ENCODE data around the gene ACTL6B. TPM values are rescaled to one million over a fixed set of nuclear protein-coding genes. Genes with fewer than 3 reads are reported as not detected.
"Not testable (repeated sequence)": the region's sequence is repeated elsewhere in the genome, so short reads cannot be mapped to it uniquely, and the experiment has no call there.

The ACTL6B gene
- not detected for total RNA-seq

DNA sequence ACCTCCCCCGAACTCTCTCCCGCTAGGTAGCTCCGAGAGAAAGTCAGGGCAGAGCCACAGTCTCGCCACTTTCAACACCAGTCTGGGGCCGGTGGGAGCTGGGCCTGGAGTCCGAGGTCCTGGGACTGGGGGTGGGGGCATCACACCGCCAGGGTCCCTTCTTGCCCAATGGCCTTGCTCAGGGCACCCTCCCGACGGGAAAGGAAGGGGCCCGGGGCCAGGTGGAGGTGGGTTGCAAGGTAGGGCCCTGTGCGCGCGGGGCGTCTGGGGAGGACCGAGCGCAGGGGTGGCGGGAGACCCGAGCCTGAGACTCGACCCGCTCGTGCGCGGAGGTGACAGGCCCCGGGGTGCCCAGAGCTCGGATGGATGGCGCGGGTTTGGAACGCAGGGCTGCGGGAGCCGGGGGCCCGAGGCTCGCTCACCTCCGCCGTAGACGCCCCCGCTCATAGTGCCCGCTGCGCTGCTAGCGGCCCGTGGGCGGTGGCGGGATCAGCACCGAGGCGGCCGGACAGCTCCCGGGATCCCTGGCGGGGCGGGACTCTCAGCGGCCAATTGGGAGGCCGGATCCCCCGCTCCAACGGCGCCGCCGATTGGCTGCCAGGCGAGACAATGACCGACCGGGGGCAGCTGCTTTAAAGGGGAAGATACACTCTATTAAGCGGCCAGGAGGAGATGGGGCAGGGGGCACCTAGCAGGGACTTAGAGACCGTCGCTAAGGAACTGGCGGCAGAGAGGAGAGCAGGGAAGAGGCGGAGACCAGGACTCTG, at the start of gene ACTL6B:
TSS of gene ACTL6B (minus strand) at position 541 of the 767 bp plus-strand sequence. CDS start at position 447, 94 bp downstream.
- intact Hi-C loops (cut with DNase I; ENCODE audit: low total_unique reads), result no loop called here
- TF ChIP-seq POLR2A (IDR thresholded peaks at IDR 0.05), result no peak
- TF ChIP-seq, protein P1, sequence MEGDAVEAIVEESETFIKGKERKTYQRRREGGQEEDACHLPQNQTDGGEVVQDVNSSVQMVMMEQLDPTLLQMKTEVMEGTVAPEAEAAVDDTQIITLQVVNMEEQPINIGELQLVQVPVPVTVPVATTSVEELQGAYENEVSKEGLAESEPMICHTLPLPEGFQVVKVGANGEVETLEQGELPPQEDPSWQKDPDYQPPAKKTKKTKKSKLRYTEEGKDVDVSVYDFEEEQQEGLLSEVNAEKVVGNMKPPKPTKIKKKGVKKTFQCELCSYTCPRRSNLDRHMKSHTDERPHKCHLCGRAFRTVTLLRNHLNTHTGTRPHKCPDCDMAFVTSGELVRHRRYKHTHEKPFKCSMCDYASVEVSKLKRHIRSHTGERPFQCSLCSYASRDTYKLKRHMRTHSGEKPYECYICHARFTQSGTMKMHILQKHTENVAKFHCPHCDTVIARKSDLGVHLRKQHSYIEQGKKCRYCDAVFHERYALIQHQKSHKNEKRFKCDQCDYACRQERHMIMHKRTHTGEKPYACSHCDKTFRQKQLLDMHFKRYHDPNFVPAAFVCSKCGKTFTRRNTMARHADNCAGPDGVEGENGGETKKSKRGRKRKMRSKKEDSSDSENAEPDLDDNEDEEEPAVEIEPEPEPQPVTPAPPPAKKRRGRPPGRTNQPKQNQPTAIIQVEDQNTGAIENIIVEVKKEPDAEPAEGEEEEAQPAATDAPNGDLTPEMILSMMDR (IDR thresholded peaks at IDR 0.05), result no peak
- TF ChIP-seq POLR2AphosphoS5 (IDR thresholded peaks at IDR 0.05), result no peak
- Histone ChIP-seq H3K4me1 (no peaks in the 10 kb centered on the region), H3K9me3 (no peaks in the 10 kb centered on the region), H3K27me3 (peaks cover 12 to 43% of the 10 kb centered on the region in 2 donors), H3K4me3 (no peak within 1 kb of the TSS), H3K27ac (no peak within 1 kb of the TSS), H3K36me3 (no peaks in the 10 kb centered on the region)
- no peak for DNase-seq (ENCODE audit: low spot score in 2 of 2)

DNA sequence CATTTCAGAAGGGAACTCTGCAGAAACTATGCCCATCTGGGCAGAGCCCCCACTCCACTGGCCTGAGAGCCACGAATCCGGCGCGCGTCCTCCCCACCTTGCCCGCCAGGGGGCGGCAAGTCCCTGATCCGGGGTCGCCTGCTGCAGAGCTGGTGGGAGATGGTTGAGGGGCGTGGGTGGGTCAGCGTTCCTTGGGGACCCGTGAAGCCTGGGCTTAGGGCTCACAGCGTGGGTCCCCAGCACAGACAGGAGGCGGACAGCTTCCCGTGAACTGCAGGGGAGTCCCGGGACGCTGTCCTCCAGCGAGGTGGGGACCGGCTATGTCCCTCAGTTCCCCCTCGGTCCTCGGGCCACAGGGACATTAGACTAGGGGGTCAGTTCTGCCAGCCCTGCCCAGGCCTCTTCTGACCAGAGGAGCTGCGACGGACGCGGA, 49.1 kb upstream of the ACTL6B start:
- Histone ChIP-seq H3K4me3 (peak overlapping the region; percentile 65 to 87 (median 79)), H3K9me3 (no peaks in the 10 kb centered on the region), H3K4me1 (peaks cover 0 to 13% of the 10 kb centered on the region in 2 donors), H3K27me3 (no peaks in the 10 kb centered on the region), H3K27ac (peak overlapping the region; percentile 91 to 93), H3K36me3 (no peaks in the 10 kb centered on the region)
- intact Hi-C loops (cut with DNase I; ENCODE audit: low total_unique reads), result loop anchor here (10.0 kb wide), 1 partner anchor 159 kb away; the partner anchor contains the start of gene TRIP6
- TF ChIP-seq POLR2AphosphoS5 (IDR thresholded peaks at IDR 0.05), result no peak
- TF ChIP-seq, protein P1 (IDR thresholded peaks at IDR 0.05), result peak; percentile 83 to 95 (median 88)
- DNase-seq (ENCODE audit: low spot score in 2 of 2), result peak; percentile 58 to 73

DNA sequence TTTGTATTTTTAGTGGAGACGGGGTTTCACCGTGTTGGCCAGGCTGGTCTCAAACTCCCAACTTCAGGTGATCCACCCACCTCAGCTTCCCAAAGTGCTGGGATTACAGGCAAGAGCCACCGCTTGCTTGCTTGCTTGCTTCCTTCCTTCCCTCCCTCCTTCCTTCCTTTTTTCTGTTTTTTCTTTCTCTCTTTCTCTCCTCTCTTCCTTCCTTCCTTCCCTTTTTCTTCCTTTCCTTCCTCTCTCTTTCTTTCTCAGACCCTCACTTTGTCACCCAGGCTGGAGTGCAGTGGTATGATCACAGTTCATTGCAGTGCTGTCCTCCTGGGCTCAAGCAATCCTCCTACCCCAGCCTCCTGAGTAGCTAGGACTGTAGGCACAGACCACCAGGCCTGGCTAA, 44.8 kb upstream of the ACTL6B start:
- H3K4me1 ChIP-seq; H3K36me3 ChIP-seq; DNase-seq (ENCODE audit: low spot score in 2 of 2); H3K27ac ChIP-seq; H3K9me3 ChIP-seq; H3K27me3 ChIP-seq; H3K4me3 ChIP-seq: not testable (repeated sequence)
- intact Hi-C loops (cut with DNase I; ENCODE audit: low total_unique reads), result loop anchor here (10.0 kb wide), 1 partner anchor 164 kb away; the partner anchor contains the start of gene TRIP6

DNA sequence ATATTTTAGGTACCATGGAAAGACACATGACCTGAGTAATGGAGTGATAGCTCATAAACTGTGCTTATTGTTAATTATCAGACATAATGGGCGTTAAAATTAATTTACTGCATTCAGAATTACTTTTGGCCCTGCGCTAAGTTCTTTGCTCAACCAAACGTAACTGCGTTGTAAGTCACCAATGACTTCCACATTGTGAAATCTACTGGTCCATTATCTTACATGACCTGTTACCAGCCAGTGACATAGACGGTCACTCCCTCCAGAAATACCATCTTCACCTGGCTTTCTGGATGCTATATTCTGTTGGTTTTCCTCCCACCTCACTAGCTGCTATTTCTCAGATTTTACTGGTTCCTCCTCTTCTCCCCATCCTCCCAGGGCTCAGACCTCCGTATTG, 42.8 kb upstream of the ACTL6B start:
- H3K36me3 ChIP-seq, result no peaks in the 10 kb centered on the region
- no peak overlapping the region for H3K27ac ChIP-seq
- H3K27me3 ChIP-seq, result no peaks in the 10 kb centered on the region
- H3K4me3 ChIP-seq, result no peak overlapping the region
- H3K4me1 ChIP-seq, result no peaks in the 10 kb centered on the region
- no peak for TF ChIP-seq POLR2AphosphoS5 (IDR thresholded peaks at IDR 0.05)
- TF ChIP-seq, protein P1 (IDR thresholded peaks at IDR 0.05), result no peak
- TF ChIP-seq POLR2A (IDR thresholded peaks at IDR 0.05), result no peak
- no peak for DNase-seq (ENCODE audit: low spot score in 2 of 2)
- H3K9me3 ChIP-seq, result no peaks in the 10 kb centered on the region
- intact Hi-C loops (cut with DNase I; ENCODE audit: low total_unique reads), result no loop called here

DNA sequence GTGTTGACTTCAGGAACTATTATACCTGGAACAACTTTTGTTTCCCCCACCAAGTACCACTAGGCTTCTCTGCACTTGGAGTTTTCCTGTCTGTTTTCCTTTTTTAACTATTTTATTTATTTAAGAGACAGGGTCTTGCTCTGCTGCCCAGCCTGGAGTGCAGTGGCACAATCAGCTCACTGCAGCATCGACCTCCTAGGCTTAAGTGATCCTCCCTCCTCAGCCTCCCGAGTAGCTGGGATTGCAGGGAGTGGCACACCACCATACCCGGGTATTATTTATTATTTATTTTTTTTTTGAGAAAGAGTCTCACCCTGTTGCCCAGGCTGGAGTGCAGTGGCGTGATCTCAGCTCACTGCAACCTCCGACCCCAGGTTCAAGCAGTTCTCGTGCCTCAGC, 39.9 kb upstream of the ACTL6B start:
- no peaks in the 10 kb centered on the region for H3K9me3 ChIP-seq

More for the DNA sequence above, 39.9 kb upstream of the ACTL6B start:
- Histone ChIP-seq H3K4me1 (peaks cover 4 to 10% of the 10 kb centered on the region in 2 donors), H3K4me3 (no peak overlapping the region), H3K27me3 (no peaks in the 10 kb centered on the region), H3K27ac (no peak overlapping the region), H3K36me3 (no peaks in the 10 kb centered on the region)
- DNase-seq (ENCODE audit: low spot score in 2 of 2), result no peak
- TF ChIP-seq, protein P1 (IDR thresholded peaks at IDR 0.05), result no peak
- TF ChIP-seq POLR2A (IDR thresholded peaks at IDR 0.05) (no peak), POLR2AphosphoS5 (IDR thresholded peaks at IDR 0.05) (no peak)
- intact Hi-C loops (cut with DNase I; ENCODE audit: low total_unique reads), result no loop called here

All from breast epithelium (tissue), 4 donors.